Activated naive CD4-positive, alpha-beta T cell treated with Interleukin-2 at 50 U/mL for 16 hours (primary cell): Measurements from ENCODE around the gene LEPROT.
A peak's percentile ranks its signal among the peaks of the same experiment; 100 is the strongest.

Experiments used
- DNase-seq: peaks from one replicate; pipeline ENCODE4 v3.0.0-alpha.2; 2020

Gene LEPROT

GRCh38 chr1:65412984-65413375, 7.5 kb upstream of the LEPROT start:
- DNase-seq: no peak

DNA sequence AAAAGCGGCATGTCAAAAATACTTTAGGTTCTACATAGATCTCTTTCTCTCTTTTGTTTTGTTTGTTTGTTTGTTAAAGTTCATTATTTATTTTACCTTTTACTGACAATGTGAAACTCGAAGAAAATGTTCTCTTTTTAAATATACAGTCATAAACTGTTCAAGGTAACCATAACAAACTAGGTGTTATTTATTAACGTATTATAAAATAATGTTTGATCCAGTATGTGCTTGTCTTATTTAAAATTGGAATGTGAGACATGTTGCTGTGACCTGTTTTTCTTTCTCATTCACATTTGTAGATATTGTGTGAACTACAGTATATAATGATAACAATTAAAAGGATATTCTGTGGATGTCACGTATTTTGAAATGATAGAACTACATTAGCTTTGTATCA, 5.9 kb upstream of the LEPROT start:
- DNase-seq: no peak

- DNase-seq: no peak
These were observed 3.7 kb upstream of the LEPROT start for GRCh38 chr1:65416767-65417166.

GRCh38 chr1:65417729-65418128, 2.7 kb upstream of the LEPROT start:
- no peak for DNase-seq

DNA sequence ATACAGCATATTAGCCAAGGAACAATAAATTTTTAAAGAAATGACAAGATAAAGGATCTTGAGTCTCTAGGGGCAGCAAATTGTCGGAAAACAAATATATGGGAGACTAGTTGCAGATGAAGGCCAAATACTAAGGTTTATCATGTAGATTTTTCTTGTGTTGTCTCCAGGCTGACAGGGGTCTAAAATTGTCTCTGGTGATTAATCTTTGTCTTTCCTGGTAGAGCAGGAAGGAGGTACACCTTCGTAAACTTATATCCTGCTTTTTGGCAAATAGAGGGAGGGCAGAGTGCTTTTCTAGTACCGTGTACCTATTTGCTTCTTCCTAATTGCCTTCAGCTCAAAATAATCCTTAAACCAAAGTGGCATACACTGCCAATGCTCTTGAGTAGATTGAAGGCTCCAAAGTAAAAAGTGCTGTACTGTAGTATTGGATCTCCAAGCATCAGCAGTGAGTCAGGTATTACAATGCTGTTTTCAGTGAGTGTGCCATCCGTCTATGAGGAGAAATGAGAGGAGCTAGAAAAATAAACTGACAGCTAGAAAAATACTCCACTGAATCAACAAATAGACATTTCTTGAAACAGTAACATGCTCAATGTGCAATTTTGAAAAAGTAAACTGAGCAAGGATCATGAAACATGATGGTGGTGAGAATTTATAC, 1.8 kb upstream of the LEPROT start:
- DNase-seq: no peak

GRCh38 chr1:65419681-65420589, 533 bp upstream of the LEPROT start:
- DNase-seq: peak; percentile 99

GRCh38 chr1:65421351-65422025, 1.0 kb downstream of the LEPROT start:
- DNase-seq: no peak

GRCh38 chr1:65422241-65423203, 2.1 kb downstream of the LEPROT start:
- DNase-seq: no peak

- no peak for DNase-seq
These were observed 3.6 kb downstream of the LEPROT start for GRCh38 chr1:65423884-65424572.

DNA sequence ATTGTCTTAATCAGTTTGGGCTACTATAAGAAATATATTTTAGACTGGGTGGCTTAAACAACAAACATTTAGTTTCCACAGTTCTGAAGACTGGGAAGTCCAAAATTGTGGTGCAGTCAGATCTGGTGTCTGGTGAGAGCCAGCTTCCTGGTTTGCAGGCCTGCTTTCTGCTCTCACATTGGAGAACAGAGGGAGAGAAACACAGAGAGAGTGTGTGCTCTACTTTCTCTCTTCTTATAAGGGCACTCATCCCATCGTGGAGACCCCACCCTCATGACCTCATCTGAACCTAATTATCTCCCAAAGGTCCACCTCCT, 4.1 kb downstream of the LEPROT start:
- no peak for DNase-seq

DNA sequence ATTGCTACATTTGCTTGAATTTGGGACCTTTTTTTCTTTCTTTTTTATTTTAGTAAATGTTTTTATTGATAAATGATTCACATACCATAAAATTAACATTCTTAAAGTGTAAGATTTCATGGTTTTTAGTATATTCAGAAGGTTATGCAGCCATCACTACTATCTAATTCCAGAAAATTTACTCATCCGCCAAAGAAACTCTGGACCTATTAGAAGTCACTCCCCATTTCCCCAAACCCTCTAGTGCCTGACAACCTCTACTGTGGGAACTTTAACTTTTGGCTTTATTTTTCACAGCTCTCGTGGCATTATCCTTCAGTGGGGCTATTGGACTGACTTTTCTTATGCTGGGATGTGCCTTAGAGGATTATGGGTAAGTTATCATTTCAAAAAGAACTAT, 4.5 kb downstream of the LEPROT start:
- no peak for DNase-seq

GRCh38 chr1:65425697-65426096, 5.2 kb downstream of the LEPROT start:
- no peak for DNase-seq

DNA sequence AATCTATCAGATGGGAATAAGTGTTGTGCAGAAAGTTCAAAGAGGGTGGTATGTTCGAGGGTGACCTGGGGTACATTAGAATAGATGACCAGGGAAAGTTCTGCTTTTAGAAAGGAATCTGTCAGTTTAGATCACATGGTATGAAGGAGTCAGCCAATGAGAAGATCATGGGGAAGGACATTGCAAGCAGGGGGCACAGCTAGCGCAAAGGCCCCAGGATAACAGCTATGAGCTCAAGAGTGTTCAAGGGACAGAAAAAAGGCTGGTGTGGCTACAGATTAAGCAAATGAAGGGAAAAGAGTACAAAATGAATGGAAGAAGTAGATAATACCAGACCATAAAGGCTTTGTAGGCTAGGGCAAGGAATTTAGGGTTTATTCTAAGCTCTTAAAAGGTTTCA, 8.6 kb downstream of the LEPROT start:
- DNase-seq: no peak

GRCh38 chr1:65429806-65430205, 9.3 kb downstream of the LEPROT start:
- DNase-seq: no peak

- no peak for DNase-seq
These were observed 10.7 kb downstream of the LEPROT start for GRCh38 chr1:65431111-65431705.

- no peak for DNase-seq
These were observed 12.4 kb downstream of the LEPROT start for GRCh38 chr1:65432918-65433317.

DNA sequence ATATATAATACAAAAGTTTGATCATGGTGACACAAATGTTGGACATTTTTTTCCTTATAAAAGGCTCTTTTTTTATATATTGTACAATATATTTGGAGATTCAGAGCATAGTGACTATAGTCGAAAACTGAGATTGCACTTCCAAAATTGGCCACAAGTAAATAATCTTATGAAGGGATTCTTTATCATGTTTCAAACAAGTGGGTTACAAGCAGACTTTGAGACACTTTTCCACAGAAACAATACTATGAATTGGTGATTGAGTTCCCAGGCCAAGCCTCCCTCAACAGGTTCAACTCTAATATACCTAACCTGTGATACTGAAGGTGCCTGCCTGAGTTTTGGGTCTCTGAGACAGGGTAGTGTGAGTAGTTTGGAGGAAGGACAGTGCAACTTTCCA, 13.8 kb downstream of the LEPROT start:
- DNase-seq: no peak

DNA sequence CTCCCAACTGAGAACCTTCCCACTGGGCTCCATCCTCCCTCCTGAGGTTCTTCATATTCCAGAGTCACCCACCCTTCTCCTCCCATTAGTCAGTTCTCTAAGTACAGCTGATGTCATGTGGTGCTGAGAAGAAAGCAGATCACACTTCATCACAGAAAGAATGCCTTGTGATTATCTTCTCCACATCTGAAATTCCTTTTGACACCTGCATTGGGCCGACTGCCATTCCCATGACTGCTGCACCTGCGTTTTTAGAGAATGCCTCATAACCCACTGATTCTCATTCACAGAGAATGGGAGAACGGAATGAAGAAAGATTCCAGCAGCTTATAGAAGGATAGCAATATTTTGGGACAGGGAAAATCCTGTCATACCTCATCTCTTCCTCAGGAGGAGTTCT, 14.3 kb downstream of the LEPROT start:
- no peak for DNase-seq

GRCh38 chr1:65435987-65436386, 15.5 kb downstream of the LEPROT start:
- no peak for DNase-seq

- DNase-seq: no peak
These were observed 17.1 kb downstream of the LEPROT start for GRCh38 chr1:65437616-65438015.

DNA sequence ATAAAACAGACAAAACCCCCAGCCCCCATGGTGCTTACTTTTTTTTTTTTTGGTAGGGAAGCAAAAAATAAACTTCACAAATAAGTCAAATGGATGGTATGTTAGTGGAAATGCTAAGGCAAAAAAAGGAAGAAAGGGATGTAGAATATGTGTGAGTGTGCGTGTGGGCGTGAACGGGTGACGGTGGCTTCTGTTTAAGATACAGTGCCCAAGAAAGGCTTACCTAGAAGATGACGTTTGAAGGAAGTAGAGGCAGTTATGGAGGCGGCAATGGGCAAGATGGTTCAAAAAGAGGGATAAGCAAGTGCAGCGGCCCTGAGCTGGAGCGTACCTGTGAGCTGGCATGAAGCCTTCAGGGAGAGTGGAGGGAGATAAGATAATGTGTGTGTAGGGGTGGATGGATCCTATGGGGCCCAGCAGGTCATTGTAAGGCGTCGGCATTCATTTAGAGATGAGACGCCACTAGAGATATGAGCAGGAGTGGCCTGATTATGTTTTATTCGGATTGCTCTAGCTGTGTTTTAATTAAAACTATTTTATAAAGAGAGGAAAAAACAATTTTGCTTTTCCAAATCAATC, 19.9 kb downstream of the LEPROT start:
- DNase-seq: no peak
